Motor neuron (in vitro differentiated cells): Measurements from ENCODE around the gene REV3L. TPM values are rescaled to one million over a fixed set of nuclear protein-coding genes. Genes with fewer than 3 reads are reported as not detected.
"Not testable (repeated sequence)": the region's sequence is repeated elsewhere in the genome, so short reads cannot be mapped to it uniquely, and the experiment has no call there.

ENCODE experiments used
- ATAC-seq, 8 experiments: fragments of 200-7000 bp; cut with Tn5 transposase; replicated peaks in 6 of 8; 2 replicates each; pipeline ENCODE4 v1.8.0; 2021; ENCODE audit warnings: mild to moderate bottlenecking in 8 of 8, moderate library complexity in 8 of 8
- H3K27ac ChIP-seq, 2 donors: fragments of 250-450 bp; sonication (Bioruptor Pico); 2 replicates each; pipeline ENCODE4 v1.9.0; 2021; ENCODE audit warnings: antibody characterized with exemption in 2 of 2, mild to moderate bottlenecking in 2 of 2, moderate library complexity in 1 of 2
- H3K4me1 ChIP-seq, 2 donors: fragments of 250-450 bp; sonication (Bioruptor Pico); replicated peaks in 1 of 2; 2 replicates each; pipeline ENCODE4 v1.6.1; 2021; ENCODE audit warnings: antibody characterized with exemption in 2 of 2, mild to moderate bottlenecking in 2 of 2, moderate library complexity in 1 of 2
- H3K4me3 ChIP-seq, 5 donors: fragments of 250-450 bp; sonication (Bioruptor Pico); 2 replicates each; pipeline ENCODE4 v1.9.0; 2021; ENCODE audit warnings: antibody characterized with exemption in 5 of 5, mild to moderate bottlenecking in 5 of 5, moderate library complexity in 4 of 5
- WGBS, 10 experiments: fragments of 450-650 bp; shearing (Covaris generic); methylation state at CpG; one replicate each; pipeline ENCODE4 v1.0.0; 2022; 5-methylcytosine and 5-hydroxymethylcytosine counted together
- in situ Hi-C, 9 experiments: fragments of 400-800 bp; cut with MboI; loops; one replicate each; pipeline ENCODE4 v1.15.0; 2021; ENCODE audit warnings: low sequenced_read_pairs in 9 of 9, low pct_unique_long_range_greater_than_20kb in 2 of 9; ENCODE audit not compliant: unreplicated experiment in 9 of 9
- total RNA-seq, 8 experiments: library from RNA; unstranded; fragments of 300-600 nt; gene quantifications; 2 replicates each; pipeline versions ENCODE4 v1.2.3 to v1.2.4, GENCODE V29; 2022

Gene REV3L
- total RNA-seq, 8 experiments from 2014 or later, result 19.5 to 63.6 (median 39.1) TPM

GRCh38 chr6:111486475-111486874 is 3.5 kb upstream of the REV3L start:
- no peak overlapping the region for H3K4me3 ChIP-seq
- peaks cover 0 to 9% of the 10 kb centered on the region in 2 donors for H3K4me1 ChIP-seq
- no peak overlapping the region for H3K27ac ChIP-seq
- in situ Hi-C loops, result loop anchor here in 1 of 9 experiments (25.0 kb wide), 1 partner anchor 201 kb away; no protein-coding TSS in a partner anchor
- ATAC-seq, result no peak
- 64 to 100% (median 92%) methylated on average over 1 to 2 of the region's 2 CpGs; no CpG with 5 or more reads in 1 of the 10 experiments for WGBS, 10 experiments

GRCh38 chr6:111485342-111485741 is 2.3 kb upstream of the REV3L start:
- Histone ChIP-seq H3K27ac (peak overlapping the region; percentile 96 to 98), H3K4me3 (peak overlapping the region; percentile 72 to 96 (median 93)), H3K4me1 (peaks cover 0 to 15% of the 10 kb centered on the region in 2 donors)
- in situ Hi-C loops, result loop anchor here in 1 of 9 experiments (25.0 kb wide), 1 partner anchor 202 kb away; no protein-coding TSS in a partner anchor
- 54 to 100% (median 73%) methylated on average over 1 of the region's 1 CpG; no CpG with 5 or more reads in 2 of the 10 experiments for WGBS, 10 experiments
- ATAC-seq, result no peak

GRCh38 chr6:111484633-111484930 is 1.6 kb upstream of the REV3L start:
- peak overlapping the region; percentile 96 to 98 for H3K27ac ChIP-seq
- 0 to 20% (median 12%) methylated on average over 1 to 8 of the region's 8 CpGs for WGBS, 10 experiments
- H3K4me3 ChIP-seq, result peak overlapping the region; percentile 72 to 96 (median 93)
- in situ Hi-C loops, result loop anchor here in 1 of 9 experiments (25.0 kb wide), 1 partner anchor 203 kb away; no protein-coding TSS in a partner anchor
- H3K4me1 ChIP-seq, result peaks cover 0 to 22% of the 10 kb centered on the region in 2 donors
- ATAC-seq, result no peak

GRCh38 chr6:111483736-111484632 is 966 bp upstream of the REV3L start:
- 0 to 4% (median 0%) methylated on average over 1 to 25 of the region's 66 CpGs; no CpG with 5 or more reads in 1 of the 10 experiments for WGBS, 10 experiments
- H3K4me1 ChIP-seq, result peaks cover 0 to 26% of the 10 kb centered on the region in 2 donors
- ATAC-seq, result peak; percentile 57 to 78 (median 73)
- in situ Hi-C loops, result loop anchor here in 1 of 9 experiments (25.0 kb wide), 1 partner anchor 203 kb away; no protein-coding TSS in a partner anchor
- peak overlapping the region; percentile 96 to 98 for H3K27ac ChIP-seq
- peak overlapping the region; percentile 72 to 96 (median 93) for H3K4me3 ChIP-seq

GRCh38 chr6:111482188-111482958 is 645 bp downstream of the REV3L start:
- H3K4me3 ChIP-seq, result peak overlapping the region; percentile 72 to 96 (median 93)
- in situ Hi-C loops, result loop anchor here in 1 of 9 experiments (25.0 kb wide), 1 partner anchor 205 kb away; no protein-coding TSS in a partner anchor
- H3K27ac ChIP-seq, result peak overlapping the region; percentile 96 to 98
- peak; percentile 3 to 24 (median 10) for ATAC-seq
- 0 to 3% (median 0%) methylated on average over 2 to 15 of the region's 88 CpGs; no CpG with 5 or more reads in 5 of the 10 experiments for WGBS, 10 experiments
- H3K4me1 ChIP-seq, result peaks cover 11 to 41% of the 10 kb centered on the region in 2 donors

- peaks cover 14 to 46% of the 10 kb centered on the region in 2 donors for H3K4me1 ChIP-seq
- peak overlapping the region; percentile 96 to 98 for H3K27ac ChIP-seq
- ATAC-seq, result peak in 1 of 8 experiments; percentile 1
- WGBS, 10 experiments, result 0 to 6% (median 0%) methylated on average over 2 to 8 of the region's 8 CpGs; no CpG with 5 or more reads in 1 of the 10 experiments
- H3K4me3 ChIP-seq, result peak overlapping the region; percentile 72 to 96 (median 93)
- in situ Hi-C loops, result loop anchor here in 1 of 9 experiments (25.0 kb wide), 1 partner anchor 205 kb away; no protein-coding TSS in a partner anchor
Observed at GRCh38 chr6:111481836-111482187, 1.2 kb downstream of the REV3L start.

- H3K4me1 ChIP-seq, result peaks cover 14 to 46% of the 10 kb centered on the region in 2 donors
- ATAC-seq, result no peak
- H3K27ac ChIP-seq, result no peak overlapping the region
- 0 to 47% (median 11%) methylated on average over 2 to 6 of the region's 6 CpGs for WGBS, 10 experiments
- in situ Hi-C loops, result loop anchor here in 1 of 9 experiments (25.0 kb wide), 1 partner anchor 206 kb away; no protein-coding TSS in a partner anchor
- H3K4me3 ChIP-seq, result peak overlapping the region; percentile 72 to 96 (median 93)
Observed at GRCh38 chr6:111480988-111481822, 1.8 kb downstream of the REV3L start.

GRCh38 chr6:111478749-111479148 is 4.3 kb downstream of the REV3L start:
- Histone ChIP-seq H3K4me1 (peaks cover 14 to 37% of the 10 kb centered on the region in 2 donors), H3K27ac (no peak overlapping the region), H3K4me3 (peak overlapping the region in 1 of 5 donors; percentile 96)
- in situ Hi-C loops, result loop anchor here in 1 of 9 experiments (25.0 kb wide), 1 partner anchor 209 kb away; no protein-coding TSS in a partner anchor
- WGBS, 10 experiments, result 0 to 13% (median 0%) methylated on average over 1 of the region's 1 CpG; no CpG with 5 or more reads in 4 of the 10 experiments
- ATAC-seq, result peak in 1 of 8 experiments; percentile 4

GRCh38 chr6:111478064-111478476 is 4.9 kb downstream of the REV3L start:
- in situ Hi-C loops, result loop anchor here in 1 of 9 experiments (25.0 kb wide), 1 partner anchor 209 kb away; no protein-coding TSS in a partner anchor
- 10 to 75% (median 43%) methylated on average over 1 to 3 of the region's 3 CpGs; no CpG with 5 or more reads in 1 of the 10 experiments for WGBS, 10 experiments
- Histone ChIP-seq H3K4me3 (peak overlapping the region in 1 of 5 donors; percentile 14), H3K4me1 (peaks cover 14 to 37% of the 10 kb centered on the region in 2 donors), H3K27ac (no peak overlapping the region)
- ATAC-seq, result no peak

- in situ Hi-C loops, result loop anchor here in 1 of 9 experiments (25.0 kb wide), 1 partner anchor 210 kb away; no protein-coding TSS in a partner anchor
- Histone ChIP-seq H3K4me3 (peak overlapping the region in 2 of 5 donors; percentile 1 to 14), H3K27ac (no peak overlapping the region), H3K4me1 (peaks cover 14 to 37% of the 10 kb centered on the region in 2 donors)
- WGBS, 10 experiments, result 0 to 88% (median 75%) methylated on average over 1 of the region's 1 CpG; no CpG with 5 or more reads in 5 of the 10 experiments
- peak in 7 of 8 experiments; percentile 8 to 37 (median 25) for ATAC-seq
Observed at GRCh38 chr6:111477481-111477938, 5.5 kb downstream of the REV3L start.

- not testable (repeated sequence) for H3K4me3 ChIP-seq, ATAC-seq, H3K27ac ChIP-seq
- WGBS, 10 experiments, result 0 to 100% (median 95%) methylated on average over 1 to 3 of the region's 3 CpGs; no CpG with 5 or more reads in 3 of the 10 experiments
- in situ Hi-C loops, result loop anchor here in 1 of 9 experiments (25.0 kb wide), 1 partner anchor 211 kb away; no protein-coding TSS in a partner anchor
- peaks cover 14 to 42% of the 10 kb centered on the region in 2 donors for H3K4me1 ChIP-seq
Observed at GRCh38 chr6:111476061-111476460, 7.0 kb downstream of the REV3L start.
